Activated CD4-positive, alpha-beta T cell treated with anti-CD3 and anti-CD28 coated beads, Interleukin-2, amount 10 ng/mL, durations not matched to agents 7 days and 5 days (primary cell): ENCODE measurements around the gene VNN1. TPM values are rescaled to one million over a fixed set of nuclear protein-coding genes. Genes with fewer than 3 reads are reported as not detected.

Experiments
- CTCF ChIA-PET: fragments of 350-600 bp; sonication (Branson Sonifier 250); formaldehyde crosslinking; loops from one replicate; lab custom pipeline; 2021; ENCODE audit warnings: antibody characterized with exemption; lab: Charles Lee
- POLR2A ChIA-PET: fragments of 350-600 bp; sonication (Branson Sonifier 250); formaldehyde crosslinking; loops from one replicate; lab custom pipeline; 2021; ENCODE audit warnings: antibody characterized with exemption; lab: Charles Lee
- DNase-seq: peaks from one replicate; pipeline ENCODE4 v3.0.0-alpha.2; 2020
- H3K27ac Mint-ChIP-seq: one replicate; pipeline ENCODE4 v1.8.0; 2021; ENCODE audit warnings: mild to moderate bottlenecking, moderate library complexity, mixed read lengths
- H3K27me3 Mint-ChIP-seq: one replicate; pipeline ENCODE4 v1.8.0; 2021; ENCODE audit warnings: mixed read lengths
- H3K36me3 Mint-ChIP-seq: one replicate; pipeline ENCODE4 v1.8.0; 2021; ENCODE audit warnings: low read depth, mixed read lengths
- H3K4me1 Mint-ChIP-seq: one replicate; pipeline ENCODE4 v1.8.0; 2021; ENCODE audit warnings: mixed read lengths
- H3K4me3 Mint-ChIP-seq: one replicate; pipeline ENCODE4 v1.8.0; 2021; ENCODE audit warnings: mild to moderate bottlenecking, moderate library complexity, mixed read lengths
- H3K9me3 Mint-ChIP-seq: one replicate; pipeline ENCODE4 v1.8.0; 2021; ENCODE audit warnings: mixed read lengths
- total RNA-seq, 2 experiments: library from RNA; stranded (reverse); gene quantifications; one replicate each; pipeline ENCODE4 v1.2.3, GENCODE V29; 2021

VNN1 gene
- total RNA-seq, 2 experiments from 2014 or later, result not detected

GRCh38 chr6:132741281-132741680 lies 27.4 kb upstream of the VNN1 start:
- ChIA-PET CTCF (no interaction called here), POLR2A (no interaction called here)
- Mint-ChIP-seq H3K27ac (no peak overlapping the region), H3K4me1 (peaks cover 12% of the 10 kb centered on the region), H3K27me3 (peaks cover 1% of the 10 kb centered on the region), H3K9me3 (peaks cover 15% of the 10 kb centered on the region), H3K36me3 (peaks cover 37% of the 10 kb centered on the region), H3K4me3 (no peak overlapping the region)
- no peak for DNase-seq

DNA sequence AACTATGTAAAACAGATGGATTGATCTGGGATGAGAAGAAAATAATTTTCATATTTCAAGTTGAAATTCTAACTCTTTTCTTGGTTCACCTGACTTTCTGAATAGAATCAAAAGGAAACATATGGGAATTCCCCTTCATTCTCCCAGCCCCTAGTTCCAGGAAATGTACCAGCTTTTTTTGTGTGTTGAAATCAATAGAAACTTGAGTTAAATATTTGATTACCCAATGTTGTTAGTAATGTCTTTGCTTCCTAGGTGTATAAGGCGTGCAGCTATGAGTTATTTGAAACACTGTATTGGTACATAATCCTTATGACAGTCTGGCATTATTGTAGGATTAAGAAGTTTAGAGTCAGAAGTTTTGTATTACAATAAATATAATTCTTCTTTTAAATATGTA lies 22.4 kb upstream of the VNN1 start:
- CTCF ChIA-PET, result no interaction called here
- POLR2A ChIA-PET, result no interaction called here
- H3K27ac Mint-ChIP-seq, result no peak overlapping the region
- H3K4me1 Mint-ChIP-seq, result peaks cover 19% of the 10 kb centered on the region
- H3K27me3 Mint-ChIP-seq, result peaks cover 1% of the 10 kb centered on the region
- peaks cover 9% of the 10 kb centered on the region for H3K36me3 Mint-ChIP-seq
- no peak overlapping the region for H3K4me3 Mint-ChIP-seq
- H3K9me3 Mint-ChIP-seq, result peaks cover 6% of the 10 kb centered on the region
- no peak for DNase-seq

- ChIA-PET POLR2A (no interaction called here), CTCF (interaction anchor here (1.3 kb wide), 1 partner anchor 9 kb away, joined by 3 read pairs; no protein-coding TSS in a partner anchor)
Measured at GRCh38 chr6:132734694-132735236, 20.9 kb upstream of the VNN1 start.

DNA sequence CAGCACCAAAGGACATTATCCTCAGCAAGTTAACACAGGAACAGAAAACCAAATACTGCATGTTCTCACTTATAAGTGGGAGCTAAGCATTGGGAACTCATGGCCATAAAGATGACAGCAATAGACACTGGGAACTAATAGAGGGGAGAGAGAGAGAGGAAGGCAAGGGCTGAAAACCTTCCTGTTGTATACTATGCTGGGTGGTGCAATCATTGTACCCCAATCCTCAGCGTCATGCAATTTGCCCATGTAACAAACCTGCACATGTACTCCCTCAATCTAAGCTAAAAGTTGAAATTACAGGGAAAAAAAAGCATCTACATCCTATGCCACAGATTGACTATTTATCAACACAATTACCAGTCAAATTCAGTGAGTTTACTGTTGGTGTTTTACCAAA lies 20.0 kb upstream of the VNN1 start:
- no peak overlapping the region for H3K27ac Mint-ChIP-seq
- H3K4me3 Mint-ChIP-seq, result no peak overlapping the region
- ChIA-PET POLR2A (no interaction called here), CTCF (interaction anchor here (1.3 kb wide), 1 partner anchor 9 kb away, joined by 3 read pairs; no protein-coding TSS in a partner anchor)
- no peaks in the 10 kb centered on the region for H3K27me3 Mint-ChIP-seq
- H3K4me1 Mint-ChIP-seq, result peaks cover 19% of the 10 kb centered on the region
- H3K9me3 Mint-ChIP-seq, result no peaks in the 10 kb centered on the region
- DNase-seq, result no peak
- peaks cover 4% of the 10 kb centered on the region for H3K36me3 Mint-ChIP-seq

More at GRCh38 chr6:132734694-132735236, 20.9 kb upstream of the VNN1 start:
- Mint-ChIP-seq H3K4me3 (no peak overlapping the region), H3K9me3 (peaks cover 4% of the 10 kb centered on the region), H3K27ac (no peak overlapping the region), H3K27me3 (peaks cover 1% of the 10 kb centered on the region), H3K4me1 (peaks cover 19% of the 10 kb centered on the region), H3K36me3 (peaks cover 4% of the 10 kb centered on the region)
- DNase-seq, result no peak

GRCh38 chr6:132733283-132733682 lies 19.4 kb upstream of the VNN1 start:
- no peak overlapping the region for H3K27ac Mint-ChIP-seq
- no peaks in the 10 kb centered on the region for H3K9me3 Mint-ChIP-seq
- ChIA-PET POLR2A (no interaction called here), CTCF (no interaction called here)
- H3K4me1 Mint-ChIP-seq, result peaks cover 20% of the 10 kb centered on the region
- no peaks in the 10 kb centered on the region for H3K27me3 Mint-ChIP-seq
- DNase-seq, result no peak
- H3K36me3 Mint-ChIP-seq, result peaks cover 4% of the 10 kb centered on the region
- H3K4me3 Mint-ChIP-seq, result no peak overlapping the region

GRCh38 chr6:132731086-132731485 lies 17.2 kb upstream of the VNN1 start:
- Mint-ChIP-seq H3K27me3 (no peaks in the 10 kb centered on the region), H3K27ac (no peak overlapping the region), H3K4me3 (no peak overlapping the region), H3K9me3 (no peaks in the 10 kb centered on the region), H3K36me3 (no peaks in the 10 kb centered on the region), H3K4me1 (peaks cover 19% of the 10 kb centered on the region)
- ChIA-PET POLR2A (no interaction called here), CTCF (no interaction called here)
- DNase-seq, result no peak

GRCh38 chr6:132730560-132730959 lies 16.7 kb upstream of the VNN1 start:
- DNase-seq, result no peak
- CTCF ChIA-PET, result no interaction called here
- Mint-ChIP-seq H3K4me1 (peaks cover 21% of the 10 kb centered on the region), H3K36me3 (no peaks in the 10 kb centered on the region), H3K27ac (no peak overlapping the region), H3K4me3 (no peak overlapping the region), H3K27me3 (no peaks in the 10 kb centered on the region), H3K9me3 (no peaks in the 10 kb centered on the region)
- POLR2A ChIA-PET, result no interaction called here

DNA sequence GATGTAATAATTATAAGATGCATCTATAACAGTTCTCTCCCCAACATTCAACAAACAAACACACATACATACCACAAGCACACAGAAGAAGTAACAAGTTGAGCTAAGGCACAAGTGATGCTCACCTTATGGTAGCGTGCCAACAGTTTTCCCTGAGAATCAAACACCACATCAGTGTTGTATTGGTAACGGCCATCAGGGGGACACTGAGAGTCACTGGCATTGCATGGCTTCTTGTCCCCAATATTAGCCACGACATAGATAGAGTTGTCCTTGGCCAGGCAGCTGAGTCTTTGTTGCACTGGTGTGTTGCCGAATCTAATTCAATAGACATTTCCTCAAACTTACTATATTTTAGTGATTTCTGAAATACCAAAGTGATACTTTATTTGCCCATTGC lies 14.8 kb upstream of the VNN1 start:
- peaks cover 24% of the 10 kb centered on the region for H3K4me1 Mint-ChIP-seq
- H3K36me3 Mint-ChIP-seq, result no peaks in the 10 kb centered on the region
- ChIA-PET CTCF (interaction anchor here (0.5 kb wide), 1 partner anchor 1791 kb away, joined by 4 read pairs; no protein-coding TSS in a partner anchor), POLR2A (no interaction called here)
- H3K27ac Mint-ChIP-seq, result no peak overlapping the region
- H3K27me3 Mint-ChIP-seq, result no peaks in the 10 kb centered on the region
- DNase-seq, result no peak
- no peak overlapping the region for H3K4me3 Mint-ChIP-seq
- no peaks in the 10 kb centered on the region for H3K9me3 Mint-ChIP-seq

DNA sequence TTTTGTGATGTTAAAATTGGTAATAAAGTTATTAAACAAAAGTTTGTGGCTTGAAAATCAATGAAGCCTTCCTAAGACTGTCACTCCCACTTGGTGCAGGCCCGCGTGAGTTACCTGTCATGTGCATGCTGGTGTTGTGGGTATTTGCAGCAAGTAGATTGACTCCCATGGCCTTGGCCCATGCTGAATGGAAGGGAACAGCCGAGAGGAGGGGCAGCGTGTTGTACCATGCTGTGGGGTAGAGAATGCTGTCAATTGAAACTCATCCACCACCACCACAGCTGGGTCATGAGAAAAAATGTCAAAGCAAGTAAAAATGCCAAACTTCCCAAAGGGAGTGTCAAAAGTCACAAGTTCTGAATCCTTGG lies 12.7 kb upstream of the VNN1 start:
- no peak overlapping the region for H3K4me3 Mint-ChIP-seq
- no peak for DNase-seq
- ChIA-PET CTCF (no interaction called here), POLR2A (no interaction called here)
- H3K27ac Mint-ChIP-seq, result no peak overlapping the region
- no peaks in the 10 kb centered on the region for H3K9me3 Mint-ChIP-seq
- H3K4me1 Mint-ChIP-seq, result peaks cover 20% of the 10 kb centered on the region
- H3K27me3 Mint-ChIP-seq, result no peaks in the 10 kb centered on the region
- no peaks in the 10 kb centered on the region for H3K36me3 Mint-ChIP-seq

GRCh38 chr6:132725947-132726607 lies 12.2 kb upstream of the VNN1 start:
- H3K9me3 Mint-ChIP-seq, result no peaks in the 10 kb centered on the region
- no peak overlapping the region for H3K4me3 Mint-ChIP-seq
- POLR2A ChIA-PET, result no interaction called here
- H3K36me3 Mint-ChIP-seq, result no peaks in the 10 kb centered on the region
- H3K27me3 Mint-ChIP-seq, result no peaks in the 10 kb centered on the region
- peaks cover 20% of the 10 kb centered on the region for H3K4me1 Mint-ChIP-seq
- peak overlapping the region; percentile 47 for H3K27ac Mint-ChIP-seq
- DNase-seq, result no peak
- CTCF ChIA-PET, result no interaction called here

DNA sequence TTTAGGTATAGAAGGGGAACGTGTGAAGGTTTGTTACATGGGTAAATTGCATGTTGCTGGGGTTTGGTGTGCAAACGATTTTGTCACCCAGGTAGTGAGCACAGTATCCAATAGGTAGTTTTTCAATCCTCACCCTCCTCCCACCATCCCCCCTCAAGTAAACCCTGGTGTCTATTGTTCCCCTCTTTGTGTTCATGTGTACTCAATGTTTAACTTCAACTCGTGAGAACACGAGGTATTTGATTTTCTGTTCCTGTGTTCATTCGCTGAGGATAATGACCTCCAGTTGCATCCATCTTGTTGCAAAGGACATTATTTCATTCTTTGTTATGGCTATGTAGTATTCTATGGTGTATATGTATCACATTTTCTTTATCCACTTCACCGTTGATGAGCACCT lies 11.6 kb upstream of the VNN1 start:
- POLR2A ChIA-PET, result no interaction called here
- Mint-ChIP-seq H3K9me3 (no peaks in the 10 kb centered on the region), H3K27me3 (no peaks in the 10 kb centered on the region), H3K36me3 (no peaks in the 10 kb centered on the region), H3K27ac (no peak overlapping the region), H3K4me3 (no peak overlapping the region), H3K4me1 (peaks cover 20% of the 10 kb centered on the region)
- no peak for DNase-seq
- CTCF ChIA-PET, result no interaction called here

DNA sequence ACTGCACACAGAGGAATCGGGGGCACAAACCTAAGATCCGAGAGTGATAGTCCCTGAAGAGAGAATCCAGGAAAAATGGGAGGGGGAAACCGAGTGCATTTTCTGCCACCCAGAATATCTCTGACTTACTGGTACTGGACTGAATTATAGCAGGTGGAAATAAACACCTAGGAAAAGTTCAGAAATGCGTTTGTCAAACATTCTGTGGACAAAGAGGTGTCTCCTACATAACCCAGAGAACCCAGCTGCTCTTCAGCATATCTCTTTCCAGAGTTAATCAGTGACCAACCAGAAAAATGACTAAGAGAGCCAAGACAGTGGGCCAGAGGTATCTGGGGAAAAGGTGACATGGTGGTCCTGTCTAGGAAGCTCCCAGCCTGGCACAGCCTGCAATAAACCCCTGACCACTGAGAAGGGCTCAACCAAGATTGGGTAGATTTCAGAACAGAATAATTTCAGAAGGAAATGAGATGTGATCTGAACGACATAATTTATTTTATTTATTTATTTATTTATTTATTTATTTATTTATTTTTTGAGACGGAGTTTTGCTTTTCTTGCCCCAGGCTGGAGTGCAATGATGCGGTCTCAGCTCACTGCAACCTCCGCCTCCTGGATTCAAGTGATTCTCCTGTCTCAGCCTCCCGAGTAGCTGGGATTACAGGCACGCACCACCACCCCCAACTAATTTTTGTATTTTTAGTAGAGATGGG lies 6.0 kb upstream of the VNN1 start:
- no peaks in the 10 kb centered on the region for H3K4me1 Mint-ChIP-seq
- no peaks in the 10 kb centered on the region for H3K36me3 Mint-ChIP-seq
- H3K27me3 Mint-ChIP-seq, result peaks cover 2% of the 10 kb centered on the region
- ChIA-PET CTCF (interaction anchor here (0.6 to 0.7 kb wide), 2 partner anchors 57 to 1354 kb away, joined by 3 read pairs; no protein-coding TSS in a partner anchor), POLR2A (no interaction called here)
- no peak for DNase-seq
- H3K27ac Mint-ChIP-seq, result no peak overlapping the region
- H3K9me3 Mint-ChIP-seq, result no peaks in the 10 kb centered on the region
- H3K4me3 Mint-ChIP-seq, result no peak overlapping the region

DNA sequence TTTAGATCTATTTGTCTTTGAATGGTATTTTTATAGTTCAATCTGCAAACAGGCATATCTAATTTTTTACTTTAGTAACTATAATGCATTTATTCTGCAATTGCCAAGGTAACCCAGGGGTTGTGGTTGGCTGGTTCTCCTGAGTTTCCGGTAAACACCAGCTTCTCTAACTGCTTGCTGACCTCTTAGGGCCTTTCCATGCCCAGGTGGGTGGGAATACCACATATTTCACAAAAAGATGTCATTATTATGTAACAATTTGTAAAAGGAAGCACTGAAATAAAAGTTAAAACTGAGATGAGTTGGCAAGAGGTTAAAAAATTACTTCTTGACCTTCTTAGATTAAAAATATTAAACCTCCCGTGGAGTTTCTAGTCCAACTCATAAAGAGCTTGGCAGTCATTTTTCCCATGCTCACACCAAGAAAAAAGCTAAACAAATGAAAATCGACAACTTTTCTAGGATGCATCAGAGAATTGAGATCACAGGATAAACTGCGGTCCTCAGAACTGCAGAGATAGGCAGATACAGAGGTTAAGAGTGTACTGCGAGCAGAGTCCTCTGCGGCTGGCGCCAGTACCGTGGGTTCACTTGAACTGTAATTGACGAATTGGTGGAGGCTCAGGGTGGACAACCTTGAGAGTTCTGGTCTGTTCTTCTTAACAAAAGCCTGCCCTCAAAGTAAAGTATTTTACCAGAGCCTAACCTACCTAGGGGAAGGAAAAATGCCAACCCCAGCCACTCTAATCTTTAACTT lies 2.2 kb upstream of the VNN1 start:
- peaks cover 10% of the 10 kb centered on the region for H3K27me3 Mint-ChIP-seq
- no peak for DNase-seq
- POLR2A ChIA-PET, result no interaction called here
- H3K36me3 Mint-ChIP-seq, result no peaks in the 10 kb centered on the region
- no peaks in the 10 kb centered on the region for H3K4me1 Mint-ChIP-seq
- H3K4me3 Mint-ChIP-seq, result no peak overlapping the region
- no peaks in the 10 kb centered on the region for H3K9me3 Mint-ChIP-seq
- CTCF ChIA-PET, result no interaction called here
- no peak overlapping the region for H3K27ac Mint-ChIP-seq
